T-cell (primary cell): Measurements from ENCODE around the gene TMEM167A. TPM values are rescaled to one million over a fixed set of nuclear protein-coding genes. Genes with fewer than 3 reads are reported as not detected.

Source experiments
- ATAC-seq, 4 experiments: fragments of 200-7000 bp in 3 of 4; fragments of 150-1000 bp in 1 of 4; cut with Tn5 transposase; replicated peaks in 1 of 4; 1 replicate in 3 of 4; 2 replicates in 1 of 4; pipeline ENCODE4 v1.10.0; 2021; ENCODE audit warnings: moderate library complexity in 3 of 4, mild to moderate bottlenecking in 2 of 4, moderate number of reproducible peaks in 1 of 4
- CTCF ChIA-PET, 2 donors: fragments of 300-600 bp; sonication (Branson Sonifier 250); formaldehyde crosslinking; loops; one replicate each; lab custom pipeline; 2022; ENCODE audit warnings: antibody characterized with exemption in 2 of 2; lab: Charles Lee
- POLR2A ChIA-PET, 2 donors: fragments of 300-600 bp; sonication (Branson Sonifier 250); formaldehyde crosslinking; loops; one replicate each; lab custom pipeline; 2022; ENCODE audit warnings: antibody characterized with exemption in 2 of 2; lab: Charles Lee
- DNase-seq, 35 experiments: peaks; one replicate each; pipeline versions ENCODE4 v3.0.0 to v3.0.0-alpha.2; 2013 to 2023
- H3K27ac ChIP-seq: one replicate; pipeline ENCODE4 v1.5.1; 2013; ENCODE audit warnings: low read length
- H3K27me3 ChIP-seq, 2 experiments: replicated peaks in 1 of 2; 1 replicate in 1 of 2; 2 replicates in 1 of 2; pipeline versions ENCODE4 v1.6.1 to v1.7.0; 2013; ENCODE audit warnings: low read length in 1 of 2, mixed read lengths in 1 of 2; ENCODE audit not compliant: control insufficient read depth in 2 of 2, insufficient read depth in 2 of 2; ENCODE audit errors: extremely low read depth in 1 of 2
- H3K36me3 ChIP-seq, 2 donors: 1 replicate in 1 of 2; 2 replicates in 1 of 2; pipeline versions ENCODE4 v1.6.1 to v1.7.0; 2013; ENCODE audit warnings: low read length in 1 of 2; ENCODE audit not compliant: control insufficient read depth in 2 of 2, insufficient read depth in 1 of 2; ENCODE audit errors: extremely low read depth in 1 of 2
- H3K4me1 ChIP-seq, 2 experiments: 1 replicate in 1 of 2; 2 replicates in 1 of 2; pipeline versions ENCODE4 v1.6.1 to v1.7.0; 2013; ENCODE audit warnings: low read length in 2 of 2, mixed read lengths in 1 of 2; ENCODE audit not compliant: insufficient read depth in 2 of 2, control insufficient read depth in 1 of 2; ENCODE audit errors: extremely low read depth in 1 of 2
- H3K4me3 ChIP-seq, 2 donors: 1 replicate in 1 of 2; 2 replicates in 1 of 2; pipeline versions ENCODE4 v1.5.1 to v1.7.0; 2013; ENCODE audit warnings: mild to moderate bottlenecking in 2 of 2, low read length in 1 of 2, moderate library complexity in 1 of 2; ENCODE audit not compliant: control insufficient read depth in 1 of 2; ENCODE audit errors: extremely low read depth in 1 of 2
- H3K9me3 ChIP-seq: 2 replicates; pipeline ENCODE4 v1.7.0; 2013
- H3K27ac Mint-ChIP-seq, 2 donors: one replicate each; pipeline ENCODE4 v1.8.0; 2020 to 2021; ENCODE audit warnings: mild to moderate bottlenecking in 2 of 2, mixed read lengths in 2 of 2
- H3K27me3 Mint-ChIP-seq, 2 donors: one replicate each; pipeline ENCODE4 v1.8.0; 2021 to 2022; ENCODE audit warnings: mixed read lengths in 2 of 2
- H3K36me3 Mint-ChIP-seq: one replicate; pipeline ENCODE4 v1.8.0; 2021; ENCODE audit warnings: mixed read lengths
- H3K4me1 Mint-ChIP-seq, 3 donors: one replicate each; pipeline ENCODE4 v1.8.0; 2020 to 2022; ENCODE audit warnings: mixed read lengths in 3 of 3, mild to moderate bottlenecking in 1 of 3
- H3K4me3 Mint-ChIP-seq, 3 donors: one replicate each; pipeline ENCODE4 v1.8.0; 2020 to 2022; ENCODE audit warnings: mild to moderate bottlenecking in 3 of 3, mixed read lengths in 3 of 3, moderate library complexity in 3 of 3
- H3K9me3 Mint-ChIP-seq, 3 donors: one replicate each; pipeline ENCODE4 v1.8.0; 2020 to 2022; ENCODE audit warnings: mixed read lengths in 3 of 3
- WGBS: methylation state at CpG from one replicate; pipeline ENCODE4 v1.1.5; 2013; ENCODE audit warnings: missing lambda C conversion rate; ENCODE audit not compliant: insufficient coverage; 5-methylcytosine and 5-hydroxymethylcytosine counted together
- total RNA-seq, 35 experiments: library from RNA in 6 of 35; stranded (reverse) in 6 of 35; fragments of 120-200 nt in 1 of 35; gene quantifications; one replicate each; pipeline versions ENCODE4 v1.2.1 to v1.2.4 and lab custom pipeline; 2013 to 2026

TMEM167A gene
- total RNA-seq, 5 donors from 2014 or later (not counting 1 experiment from before 2014, with no cell fraction given) = 36.5 to 44.8 (median 41.7) TPM

GRCh38 chr5:83026930-83027687 is 50.1 kb downstream of the TMEM167A start:
- Histone ChIP-seq H3K9me3 (no peaks in the 10 kb centered on the region), H3K27ac (no peak overlapping the region)
- WGBS = 75% methylated on average over 1 of the region's 4 CpGs

GRCh38 chr5:83026516-83026915 is 50.7 kb downstream of the TMEM167A start:
- no peaks in the 10 kb centered on the region for H3K9me3 Mint-ChIP-seq
- no peak overlapping the region for H3K4me3 Mint-ChIP-seq
- Histone ChIP-seq H3K27ac (no peak overlapping the region), H3K9me3 (no peaks in the 10 kb centered on the region), H3K4me3 (no peak overlapping the region), H3K27me3 (no peaks in the 10 kb centered on the region), H3K36me3 (no peaks in the 10 kb centered on the region), H3K4me1 (no peaks in the 10 kb centered on the region)
- DNase-seq (no peak), ATAC-seq (no peak)
- H3K27ac Mint-ChIP-seq = no peak overlapping the region
- H3K4me1 Mint-ChIP-seq = no peaks in the 10 kb centered on the region
- H3K27me3 Mint-ChIP-seq = no peaks in the 10 kb centered on the region
- H3K36me3 Mint-ChIP-seq = no peaks in the 10 kb centered on the region
- whole genome bisulfite sequencing = no CpG with 5 or more reads among the region's 2 CpGs
- POLR2A ChIA-PET = no interaction called here
- CTCF ChIA-PET = interaction anchor here in 1 of 2 donors (0.5 kb wide), 1 partner anchor 234 kb away, joined by 3 read pairs; no protein-coding TSS in a partner anchor

More at GRCh38 chr5:83026930-83027687, 50.1 kb downstream of the TMEM167A start:
- Histone ChIP-seq H3K4me3 (no peak overlapping the region), H3K36me3 (no peaks in the 10 kb centered on the region), H3K27me3 (no peaks in the 10 kb centered on the region), H3K4me1 (no peaks in the 10 kb centered on the region)
- Mint-ChIP-seq H3K4me3 (no peak overlapping the region), H3K27me3 (no peaks in the 10 kb centered on the region), H3K36me3 (no peaks in the 10 kb centered on the region), H3K27ac (no peak overlapping the region), H3K9me3 (no peaks in the 10 kb centered on the region), H3K4me1 (no peaks in the 10 kb centered on the region)
- no peak for DNase-seq
- CTCF ChIA-PET = no interaction called here
- no peak for ATAC-seq
- POLR2A ChIA-PET = interaction anchor here in 1 of 2 donors (0.7 kb wide), 1 partner anchor 9 kb away, joined by 4 read pairs; no protein-coding TSS in a partner anchor

- DNase-seq = no peak
- no peaks in the 10 kb centered on the region for H3K36me3 Mint-ChIP-seq
- ChIA-PET POLR2A (no interaction called here), CTCF (interaction anchor here in 1 of 2 donors (0.5 kb wide), 1 partner anchor 234 kb away, joined by 3 read pairs; no protein-coding TSS in a partner anchor)
- H3K36me3 ChIP-seq = no peaks in the 10 kb centered on the region
- no peaks in the 10 kb centered on the region for H3K9me3 ChIP-seq
- H3K4me3 ChIP-seq = no peak overlapping the region
- WGBS = 75% methylated on average over 6 of the region's 8 CpGs
- ATAC-seq = no peak
- no peaks in the 10 kb centered on the region for H3K4me1 Mint-ChIP-seq
- H3K27ac Mint-ChIP-seq = no peak overlapping the region
- H3K4me3 Mint-ChIP-seq = no peak overlapping the region
- H3K27ac ChIP-seq = no peak overlapping the region
- no peaks in the 10 kb centered on the region for H3K27me3 Mint-ChIP-seq
- H3K9me3 Mint-ChIP-seq = no peaks in the 10 kb centered on the region
- H3K27me3 ChIP-seq = no peaks in the 10 kb centered on the region
- H3K4me1 ChIP-seq = no peaks in the 10 kb centered on the region
These were observed 51.3 kb downstream of the TMEM167A start for GRCh38 chr5:83025690-83026478.

GRCh38 chr5:83022334-83022733 is 54.9 kb downstream of the TMEM167A start:
- Mint-ChIP-seq H3K36me3 (no peaks in the 10 kb centered on the region), H3K9me3 (peaks cover 0 to 5% (median 4%) of the 10 kb centered on the region in 3 donors), H3K4me3 (no peak overlapping the region), H3K4me1 (no peaks in the 10 kb centered on the region), H3K27ac (no peak overlapping the region), H3K27me3 (no peaks in the 10 kb centered on the region)
- H3K27me3 ChIP-seq = no peaks in the 10 kb centered on the region
- ChIA-PET POLR2A (no interaction called here), CTCF (no interaction called here)
- no peaks in the 10 kb centered on the region for H3K4me1 ChIP-seq
- H3K9me3 ChIP-seq = no peaks in the 10 kb centered on the region
- ATAC-seq = no peak
- DNase-seq = no peak
- no peak overlapping the region for H3K27ac ChIP-seq
- no CpG with 5 or more reads among the region's 4 CpGs for WGBS
- H3K4me3 ChIP-seq = no peak overlapping the region
- no peaks in the 10 kb centered on the region for H3K36me3 ChIP-seq

GRCh38 chr5:83015676-83016075 is 61.5 kb downstream of the TMEM167A start:
- no peaks in the 10 kb centered on the region for H3K27me3 Mint-ChIP-seq
- Histone ChIP-seq H3K4me1 (no peaks in the 10 kb centered on the region), H3K9me3 (no peaks in the 10 kb centered on the region), H3K4me3 (no peak overlapping the region), H3K27me3 (no peaks in the 10 kb centered on the region), H3K36me3 (no peaks in the 10 kb centered on the region), H3K27ac (no peak overlapping the region)
- no peaks in the 10 kb centered on the region for H3K36me3 Mint-ChIP-seq
- no peak for DNase-seq
- whole genome bisulfite sequencing = no CpG with 5 or more reads among the region's 2 CpGs
- POLR2A ChIA-PET = interaction anchor here in 1 of 2 donors (0.7 kb wide), 1 partner anchor 64 kb away, joined by 10 read pairs; no protein-coding TSS in a partner anchor
- no peak overlapping the region for H3K4me3 Mint-ChIP-seq
- H3K4me1 Mint-ChIP-seq = no peaks in the 10 kb centered on the region
- no peak for ATAC-seq
- H3K27ac Mint-ChIP-seq = no peak overlapping the region
- CTCF ChIA-PET = no interaction called here
- H3K9me3 Mint-ChIP-seq = peaks cover 0 to 5% (median 4%) of the 10 kb centered on the region in 3 donors

- no peaks in the 10 kb centered on the region for H3K9me3 ChIP-seq
- no peak overlapping the region for H3K4me3 ChIP-seq
- Mint-ChIP-seq H3K9me3 (no peaks in the 10 kb centered on the region), H3K27ac (no peak overlapping the region), H3K4me1 (no peaks in the 10 kb centered on the region), H3K36me3 (no peaks in the 10 kb centered on the region), H3K4me3 (no peak overlapping the region), H3K27me3 (no peaks in the 10 kb centered on the region)
- CTCF ChIA-PET = no interaction called here
- H3K27me3 ChIP-seq = no peaks in the 10 kb centered on the region
- no peak for ATAC-seq
- POLR2A ChIA-PET = no interaction called here
- no peak overlapping the region for H3K27ac ChIP-seq
- peak in 1 of 35 experiments; percentile 1 for DNase-seq
- WGBS = no CpG with 5 or more reads among the region's 3 CpGs
- H3K36me3 ChIP-seq = no peaks in the 10 kb centered on the region
- no peaks in the 10 kb centered on the region for H3K4me1 ChIP-seq
These were observed 65.2 kb downstream of the TMEM167A start for GRCh38 chr5:83011985-83012384.
